GM18517 (cell line): ENCODE results near the gene KRTAP20-1.

Source experiments
- ATAC-seq: cut with Tn5 transposase; IDR thresholded peaks from one replicate; pipeline ENCODE4 v1.9.1; 2021; ENCODE audit warnings: mild to moderate bottlenecking, moderate library complexity; ENCODE audit not compliant: unreplicated experiment

KRTAP20-1 gene

GRCh38 chr21:30616125-30616524, at the start of gene KRTAP20-1:
TSS of gene KRTAP20-1 (plus strand) at chr21:30616425. CDS start at chr21:30616455, 30 bp downstream.
- no peak for ATAC-seq

DNA sequence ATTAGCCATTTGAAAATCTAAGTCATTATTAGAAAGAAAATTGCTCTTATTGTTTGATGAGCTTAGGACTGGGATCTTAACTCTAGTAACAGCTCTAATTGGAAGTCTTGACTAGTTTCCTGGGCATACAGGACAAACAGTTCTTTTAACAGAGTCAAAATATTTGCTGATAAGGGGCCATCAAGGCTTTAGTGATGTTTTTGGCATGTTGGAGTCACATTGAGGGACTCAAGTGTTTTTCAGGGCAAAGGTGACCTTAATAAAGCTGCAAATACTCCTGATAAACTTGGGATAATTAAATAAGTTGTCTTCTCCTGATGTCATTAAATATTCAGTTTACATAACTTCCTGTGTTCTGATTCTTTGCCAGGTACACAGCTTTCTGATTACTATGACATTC, 48.6 kb upstream of the KRTAP20-1 start:
- ATAC-seq: no peak

- ATAC-seq: no peak
Measured at GRCh38 chr21:30577766-30578165, 38.5 kb upstream of the KRTAP20-1 start.

DNA sequence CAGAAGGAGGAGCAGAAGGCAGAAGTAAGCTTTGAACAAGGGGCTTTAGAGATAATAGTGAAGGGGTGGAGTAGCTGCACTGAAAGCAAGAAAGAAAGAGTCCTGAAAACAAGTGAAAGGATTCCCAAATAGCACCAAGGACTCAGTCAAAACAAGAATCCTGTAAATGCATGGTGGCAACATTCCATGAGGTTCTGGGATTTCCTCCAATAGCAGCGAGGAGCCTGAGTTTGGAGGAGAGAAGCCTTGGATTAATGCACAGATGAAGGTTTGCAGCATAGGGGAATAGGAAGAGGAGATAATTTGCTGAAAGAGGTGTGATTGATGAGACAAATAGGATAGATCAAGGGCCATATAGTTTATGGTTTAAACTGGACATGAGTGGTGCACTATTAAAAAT, 36.9 kb upstream of the KRTAP20-1 start:
- ATAC-seq: no peak

DNA sequence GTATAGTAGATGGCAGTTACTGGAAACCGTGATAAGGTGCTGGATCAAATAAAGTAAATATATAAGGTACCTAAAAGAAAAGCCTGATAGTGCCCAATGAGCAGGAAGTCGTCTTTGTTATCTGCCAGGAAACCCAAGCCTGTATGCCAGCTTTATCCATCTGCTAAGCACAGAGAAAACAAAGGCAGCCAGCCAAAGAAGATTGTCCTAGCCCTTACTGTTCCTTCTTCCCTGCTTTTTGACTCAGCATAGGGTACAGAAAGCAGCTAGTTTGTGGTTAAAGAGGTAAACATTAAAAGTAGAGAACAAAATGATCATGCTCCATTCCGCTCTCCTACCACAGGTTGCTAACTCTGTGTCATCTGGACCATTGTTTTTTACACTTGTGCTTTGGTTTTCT, 36.1 kb upstream of the KRTAP20-1 start:
- ATAC-seq: no peak

DNA sequence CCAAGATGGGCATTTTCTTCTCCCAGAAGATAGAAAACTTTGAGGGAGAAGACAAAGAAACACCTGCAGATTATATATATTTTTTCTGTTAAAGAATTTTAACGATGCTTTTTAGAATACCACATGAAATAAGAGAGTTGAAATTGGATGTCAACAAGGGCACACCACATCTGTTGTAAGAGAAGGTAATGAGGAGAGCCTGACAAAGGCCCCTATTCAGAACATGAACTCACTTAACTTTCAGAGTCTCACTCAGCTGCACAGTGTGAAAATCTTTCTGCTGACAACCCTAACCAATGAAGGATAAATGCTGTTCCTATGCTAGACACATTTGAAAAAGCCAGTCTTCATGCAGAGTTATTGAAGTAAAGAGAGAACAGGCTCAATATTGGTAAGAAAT, 33.4 kb upstream of the KRTAP20-1 start:
- no peak for ATAC-seq

DNA sequence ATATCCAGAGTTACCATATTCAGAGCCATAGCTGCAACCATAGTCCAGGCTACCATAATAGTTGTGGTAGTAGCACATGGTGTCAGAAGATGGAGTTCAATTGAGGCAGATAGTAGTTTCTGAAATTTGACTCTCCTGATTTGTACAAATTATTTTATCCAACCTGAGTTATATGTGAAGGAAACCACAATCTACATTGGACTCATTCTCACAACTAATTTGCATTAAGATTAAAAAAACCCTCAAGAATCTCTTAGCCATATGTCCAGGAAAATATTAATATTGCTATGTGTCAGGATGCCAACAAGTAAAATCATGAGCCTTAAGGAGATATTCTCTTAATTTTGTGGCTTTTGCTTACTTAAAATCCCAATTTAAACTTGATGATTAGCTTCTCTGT, 25.9 kb upstream of the KRTAP20-1 start, which contains the start of gene KRTAP22-2:
KRTAP22-2 (minus strand) TSS at position 101 of the 400 bp plus-strand sequence.
- no peak for ATAC-seq

GRCh38 chr21:30592140-30592539, 24.1 kb upstream of the KRTAP20-1 start, which contains the start of gene KRTAP6-3:
TSS of gene KRTAP6-3 (plus strand) at chr21:30592440. CDS start at chr21:30592446, 6 bp downstream.
- no peak for ATAC-seq

- no peak for ATAC-seq
Measured at GRCh38 chr21:30598802-30599201, 17.4 kb upstream of the KRTAP20-1 start, which contains the start of gene KRTAP6-2. TSS of gene KRTAP6-2 (minus strand) at chr21:30598902. CDS start at chr21:30598874, 28 bp downstream.

- ATAC-seq: no peak
Measured at GRCh38 chr21:30600787-30601186, 15.4 kb upstream of the KRTAP20-1 start, which contains the start of gene KRTAP22-1. TSS of gene KRTAP22-1 (plus strand) at chr21:30601087.

DNA sequence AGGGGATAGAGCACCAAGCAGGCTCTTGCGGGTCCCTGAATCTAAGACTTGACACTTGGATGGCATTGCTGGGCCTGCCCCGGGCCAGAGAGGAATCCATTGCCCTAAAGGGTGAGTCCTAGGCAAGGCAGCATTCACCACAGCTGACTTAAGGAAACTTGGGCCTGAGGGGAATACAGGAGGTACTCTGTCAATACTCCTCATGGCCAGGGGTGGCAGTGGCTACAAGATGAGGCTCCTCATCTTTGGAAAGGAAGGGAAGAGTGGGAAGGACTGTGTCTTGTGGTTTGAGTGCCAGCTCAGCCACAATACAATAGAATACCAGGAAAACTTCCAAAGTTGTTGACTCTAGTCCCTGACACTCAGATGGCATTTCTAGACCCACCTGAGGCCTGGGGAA, 10.3 kb upstream of the KRTAP20-1 start:
- no peak for ATAC-seq

DNA sequence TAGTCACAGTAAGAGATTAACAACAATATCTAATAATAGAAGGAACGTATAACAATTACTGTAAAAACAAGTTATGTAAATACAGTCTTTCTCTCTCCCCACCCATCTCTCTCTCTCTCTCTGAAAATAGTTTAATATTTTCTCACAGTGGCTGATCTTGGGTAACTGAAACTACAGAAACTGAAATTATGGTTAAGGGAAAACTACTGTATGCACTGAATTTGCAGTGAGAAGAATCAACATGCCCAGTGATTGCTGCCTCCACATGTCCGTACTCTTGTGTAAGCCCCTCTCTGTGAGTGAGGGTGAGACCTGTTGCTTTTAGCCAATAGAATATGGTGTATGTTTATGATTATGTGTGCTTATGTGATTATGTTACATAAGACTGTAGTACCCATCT, 4.1 kb upstream of the KRTAP20-1 start:
- no peak for ATAC-seq

DNA sequence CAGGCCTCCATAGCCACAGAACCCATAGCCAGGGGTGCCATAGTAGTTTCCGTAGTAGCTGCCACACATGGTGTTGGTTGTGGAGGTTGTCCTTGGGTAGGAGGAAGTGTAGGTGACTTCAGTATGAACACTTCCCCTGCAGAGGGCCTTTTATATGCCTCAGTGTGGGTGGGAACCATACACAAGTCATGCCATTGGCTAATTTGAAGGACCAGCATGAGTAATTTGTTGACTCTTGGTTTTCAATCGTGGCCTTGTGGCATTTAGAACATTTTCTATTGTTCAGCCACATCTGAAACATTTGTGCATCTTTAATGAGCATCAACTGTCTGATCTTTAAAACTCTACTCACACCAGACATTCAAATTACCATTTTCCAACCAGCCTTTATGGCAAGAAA, 2.4 kb upstream of the KRTAP20-1 start, which contains the start of gene KRTAP6-1:
KRTAP6-1 (minus strand) TSS at position 95 of the 400 bp plus-strand sequence; CDS start at position 69, 26 bp downstream.
- ATAC-seq: no peak

- ATAC-seq: no peak
Measured at GRCh38 chr21:30615199-30615598, 1.0 kb upstream of the KRTAP20-1 start.

GRCh38 chr21:30620080-30620479, 3.9 kb downstream of the KRTAP20-1 start:
- ATAC-seq: no peak

- no peak for ATAC-seq
Measured at GRCh38 chr21:30620522-30620921, 4.3 kb downstream of the KRTAP20-1 start, which contains the start of gene KRTAP20-4. TSS of gene KRTAP20-4 (plus strand) at chr21:30620627.

GRCh38 chr21:30623362-30623761, 7.1 kb downstream of the KRTAP20-1 start:
- no peak for ATAC-seq

- no peak for ATAC-seq
Measured at GRCh38 chr21:30625449-30626165, 9.4 kb downstream of the KRTAP20-1 start.

- ATAC-seq: no peak
Measured at GRCh38 chr21:30628109-30628508, 11.9 kb downstream of the KRTAP20-1 start.

GRCh38 chr21:30629200-30629599, 13.0 kb downstream of the KRTAP20-1 start:
- no peak for ATAC-seq

DNA sequence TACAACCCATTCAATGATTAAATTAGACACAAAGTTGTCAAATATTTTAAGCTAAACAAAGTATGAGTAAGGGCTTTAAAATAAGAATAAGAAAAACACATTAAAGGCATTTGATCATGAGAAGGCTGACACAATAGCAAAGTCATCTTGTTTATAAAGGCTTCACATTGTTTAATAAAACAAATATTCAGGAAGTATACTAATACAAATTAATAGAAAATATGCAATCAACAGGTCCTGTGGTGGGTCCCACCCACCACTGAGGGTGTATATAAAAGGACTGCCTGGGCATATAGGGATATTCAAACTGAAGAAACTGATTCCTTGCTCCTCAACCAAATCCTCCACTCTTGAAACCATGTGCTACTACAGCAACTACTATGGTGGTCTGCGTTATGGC, 18.7 kb downstream of the KRTAP20-1 start, which contains the start of gene KRTAP20-2:
KRTAP20-2 (plus strand) TSS at position 301 of the 400 bp plus-strand sequence; CDS start at position 359, 58 bp downstream.
- no peak for ATAC-seq

- no peak for ATAC-seq
Measured at GRCh38 chr21:30638686-30639085, 22.5 kb downstream of the KRTAP20-1 start.
